NCI-H1417 treated with DMSO at 0.1 percent for 48 hours (cell line): ENCODE measurements around the gene ELAVL3.
"Not testable (repeated sequence)": the region's sequence is repeated elsewhere in the genome, so short reads cannot be mapped to it uniquely, and the experiment has no call there.

ENCODE experiments used
- DNase-seq: peaks from one replicate; lab custom pipeline; 2025; lab: John Stamatoyannopoulos, UW

The ELAVL3 gene

DNA sequence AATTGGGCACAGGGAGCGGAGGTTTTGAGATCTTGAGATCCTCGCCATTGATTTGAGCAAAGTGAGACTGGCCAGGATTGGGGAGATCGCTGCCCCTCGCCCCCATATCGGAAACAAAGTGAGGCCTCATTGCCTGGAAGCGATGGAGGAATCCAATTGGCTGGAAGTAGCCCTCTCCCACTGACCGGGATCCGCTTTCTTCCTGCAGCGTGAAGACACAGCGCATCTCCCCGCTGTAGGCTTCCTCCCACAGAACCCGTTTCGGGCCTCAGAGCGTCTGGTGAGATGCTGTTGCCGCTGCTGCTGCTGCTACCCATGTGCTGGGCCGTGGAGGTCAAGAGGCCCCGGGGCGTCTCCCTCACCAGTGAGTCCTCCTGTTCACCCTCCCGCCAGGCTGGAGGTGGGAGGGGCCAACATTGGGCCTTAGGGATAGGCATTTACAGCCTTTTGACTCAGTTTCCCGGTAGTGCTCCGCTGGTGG lies 45.0 kb downstream of the ELAVL3 start:
- no peak for DNase-seq

DNA sequence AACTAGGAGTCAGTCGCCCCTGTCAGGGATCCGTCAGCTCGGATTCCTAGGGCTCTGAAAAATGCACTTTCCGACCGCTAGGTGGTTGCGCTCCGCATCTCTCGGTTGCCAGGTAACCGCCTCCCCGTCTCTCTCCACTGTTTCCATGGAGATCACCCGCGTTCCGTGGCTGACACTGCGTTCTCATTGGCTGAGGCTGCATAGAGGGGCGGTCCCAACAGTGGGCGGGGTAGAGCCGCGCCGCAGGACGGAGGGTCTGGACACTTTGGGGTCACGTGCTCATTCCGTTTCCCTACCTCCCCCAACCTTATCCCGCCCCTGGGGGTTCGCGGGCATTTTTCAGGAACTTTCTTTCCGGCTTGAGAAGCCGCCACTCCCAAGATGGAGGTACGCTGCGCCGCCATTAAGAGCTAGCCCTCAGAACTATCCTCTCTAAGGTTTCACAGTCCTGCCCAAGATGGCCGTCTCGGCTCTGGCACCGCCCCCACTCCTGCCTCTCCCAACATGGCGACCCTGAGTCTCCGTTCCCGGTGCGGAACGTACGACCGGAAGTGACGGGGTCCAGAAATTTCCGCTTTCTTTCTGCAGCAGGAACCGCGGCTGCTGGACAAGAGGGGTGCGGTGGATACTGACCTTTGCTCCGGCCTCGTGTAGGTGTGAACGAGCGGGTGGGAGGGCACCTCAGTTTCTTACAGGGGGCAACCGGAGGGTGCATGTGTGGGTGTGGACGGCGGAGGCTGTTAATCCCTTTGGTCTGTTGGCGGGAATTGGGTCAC lies 45.6 kb downstream of the ELAVL3 start, which contains the start of the genes ODAD3 and PRKCSH:
TSS of gene ODAD3 (minus strand) at position 65 of the 776 bp plus-strand sequence. CDS start 105 bp downstream, outside the sequence.
TSS of gene PRKCSH (plus strand) at position 579 of the 776 bp plus-strand sequence. CDS start 483 bp downstream, outside the sequence.
- peak; percentile 99 for DNase-seq

- DNase-seq = no peak
Observed at GRCh38 chr19:11434703-11435056, 46.2 kb downstream of the ELAVL3 start.

GRCh38 chr19:11433526-11433925 lies 47.3 kb downstream of the ELAVL3 start:
- not testable (repeated sequence) for DNase-seq

DNA sequence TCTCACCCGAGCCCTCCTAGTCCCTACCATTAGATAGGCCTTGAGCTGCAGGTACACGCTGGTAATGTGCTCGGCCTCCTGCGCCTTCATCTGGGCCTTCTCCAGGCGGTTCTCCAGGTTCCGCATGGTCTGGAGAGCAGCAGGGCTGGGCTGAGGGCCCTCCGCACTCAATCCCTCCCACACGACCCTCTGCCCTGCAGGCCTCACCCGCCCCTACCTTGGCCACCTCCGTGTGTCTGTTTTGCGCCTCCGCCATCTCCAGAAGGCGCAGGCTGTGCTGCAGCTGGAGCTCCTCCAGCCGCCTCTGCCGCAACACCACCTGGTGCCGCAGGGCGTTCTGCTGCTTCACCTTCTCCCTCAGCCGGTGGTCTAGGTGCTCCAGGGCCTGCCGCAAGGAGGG lies 54.2 kb downstream of the ELAVL3 start:
- DNase-seq = no peak

DNA sequence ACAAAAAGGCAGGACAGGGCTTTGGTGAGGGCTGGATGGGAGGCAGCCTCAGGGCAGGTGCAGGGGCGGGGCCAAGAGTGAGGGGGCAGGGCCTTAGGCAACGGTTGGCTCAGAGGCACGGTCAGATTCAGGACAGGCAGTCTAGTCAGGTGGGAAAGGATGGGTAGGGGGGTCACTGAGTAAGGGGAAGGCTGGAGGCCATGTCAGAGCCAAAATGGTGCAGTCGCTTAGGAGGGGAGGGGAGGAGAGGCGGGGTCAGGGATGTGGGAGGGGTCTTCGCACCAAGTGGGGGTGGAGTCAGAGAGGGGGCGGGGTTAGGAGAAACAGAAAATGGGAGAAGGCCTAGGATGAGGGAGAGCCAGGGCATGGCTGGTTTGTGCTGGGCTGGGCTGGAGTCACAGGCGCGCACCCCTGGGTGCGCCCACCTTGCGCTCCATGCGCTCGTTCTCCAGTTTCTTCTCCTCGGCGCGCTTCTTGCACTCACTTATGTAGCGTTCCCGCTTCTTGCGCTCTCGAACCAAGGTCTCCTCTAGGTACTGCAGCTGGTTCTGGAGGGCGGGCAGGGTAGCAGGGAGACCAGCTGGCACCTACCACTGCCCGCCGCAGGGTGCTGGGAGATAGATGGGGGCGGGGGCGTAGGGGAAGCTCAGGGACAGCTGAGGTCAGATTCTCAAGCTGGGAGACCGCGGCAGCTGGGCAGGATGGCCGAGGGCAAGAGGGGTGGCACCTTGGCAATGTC lies 55.0 kb downstream of the ELAVL3 start:
- DNase-seq = no peak

DNA sequence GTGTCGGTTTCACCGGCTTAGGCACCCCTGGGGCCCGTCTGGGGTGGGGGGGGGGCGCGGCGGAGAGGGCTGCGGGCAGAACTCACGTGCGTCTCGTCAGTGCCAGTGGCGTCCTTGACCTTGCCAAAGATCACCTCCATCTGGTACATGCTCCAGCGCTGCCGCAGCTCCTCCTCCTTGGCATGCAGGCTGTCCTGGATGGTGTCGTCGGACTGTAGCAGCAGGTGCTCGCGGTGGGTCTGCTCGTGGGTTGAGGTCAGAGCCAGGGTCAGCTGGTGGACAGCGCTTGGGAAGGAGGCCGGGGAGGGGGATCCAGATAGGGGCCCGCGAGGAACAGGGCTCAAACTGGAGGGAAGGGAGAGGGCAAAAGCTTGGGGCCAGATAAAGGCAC lies 57.1 kb downstream of the ELAVL3 start:
- no peak for DNase-seq

GRCh38 chr19:11423164-11423790 lies 57.6 kb downstream of the ELAVL3 start:
- DNase-seq = no peak

GRCh38 chr19:11422163-11423065 lies 58.4 kb downstream of the ELAVL3 start:
- DNase-seq = no peak

DNA sequence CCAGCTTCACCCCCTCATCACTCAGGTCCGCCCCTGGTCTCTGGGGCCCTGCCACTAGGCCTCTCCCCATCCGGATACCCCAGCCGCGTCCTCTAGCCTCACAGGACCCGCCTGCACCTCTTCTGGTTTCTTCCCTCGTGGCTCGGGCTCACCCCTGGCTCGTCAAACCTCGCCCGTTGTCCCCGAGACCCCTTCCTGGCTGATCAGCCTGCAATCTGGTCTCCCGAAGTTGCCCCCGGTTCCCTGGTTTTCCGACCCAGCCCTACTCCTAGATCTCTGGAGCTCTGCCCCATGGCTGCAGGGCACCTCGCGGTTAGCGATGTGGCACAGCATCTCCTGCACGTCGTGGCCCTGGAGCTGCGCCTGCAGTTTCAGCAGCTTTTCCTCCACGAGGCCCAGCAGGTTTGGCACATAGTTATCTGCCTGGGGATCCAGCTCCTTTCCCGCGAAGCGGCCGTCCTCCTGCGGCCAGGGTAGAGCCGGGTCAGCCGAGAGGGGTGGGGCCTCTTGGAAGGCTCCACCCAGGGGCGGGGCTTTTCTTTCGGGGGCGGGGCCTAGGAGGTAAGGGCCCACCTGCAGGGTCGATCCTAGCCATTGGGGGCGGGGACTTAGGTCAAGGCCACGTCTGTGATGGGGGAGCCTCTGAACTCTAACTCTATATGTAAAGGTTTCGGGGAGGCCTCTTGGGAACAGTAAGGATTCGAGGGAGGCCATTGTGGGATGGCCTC lies 59.3 kb downstream of the ELAVL3 start:
- DNase-seq = no peak

DNA sequence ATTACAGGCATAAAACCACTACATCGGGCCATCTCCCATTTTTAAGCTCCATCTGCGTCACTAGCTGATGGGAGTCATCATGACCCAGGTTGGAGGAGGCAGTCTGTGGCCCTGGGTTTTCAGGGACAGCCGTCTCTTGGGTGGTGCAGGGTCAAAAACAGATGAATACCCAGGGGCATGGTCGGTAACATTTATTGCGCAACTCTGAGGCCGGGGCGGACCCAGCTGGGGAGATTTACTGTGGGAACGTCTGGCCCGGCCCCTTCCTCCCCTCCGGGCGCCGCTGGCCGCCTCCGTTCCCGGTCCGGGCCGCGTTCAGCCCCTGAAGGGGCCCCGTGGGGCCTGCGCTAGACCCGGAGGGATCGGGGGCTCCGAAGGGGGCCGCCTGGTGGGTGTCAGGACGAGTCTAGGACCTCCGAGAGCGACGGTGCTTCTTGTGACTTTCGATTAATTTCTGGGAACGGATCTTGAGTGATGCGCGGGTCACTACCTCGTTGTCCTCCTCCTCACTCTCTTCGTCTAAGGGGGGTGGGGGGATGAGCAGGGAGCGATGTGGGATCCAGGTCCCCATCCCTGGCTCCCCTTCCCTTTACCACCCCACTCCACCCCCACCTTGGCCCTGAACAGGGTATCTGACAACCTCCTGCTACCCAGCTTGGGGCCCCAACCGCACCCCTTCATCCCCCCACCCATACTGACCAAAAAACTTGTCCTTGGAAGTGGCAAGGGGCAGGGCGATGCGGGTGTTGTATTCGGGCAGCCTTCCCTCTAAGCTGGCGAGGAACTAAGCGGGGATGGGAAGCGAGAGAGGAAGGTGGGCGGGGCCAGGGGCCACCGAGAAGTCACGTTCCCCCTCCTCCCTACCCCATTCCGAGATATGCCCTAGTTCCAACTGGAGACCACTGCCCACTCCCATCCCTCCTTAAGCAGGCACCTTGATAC lies 60.1 kb downstream of the ELAVL3 start:
- no peak for DNase-seq

DNA sequence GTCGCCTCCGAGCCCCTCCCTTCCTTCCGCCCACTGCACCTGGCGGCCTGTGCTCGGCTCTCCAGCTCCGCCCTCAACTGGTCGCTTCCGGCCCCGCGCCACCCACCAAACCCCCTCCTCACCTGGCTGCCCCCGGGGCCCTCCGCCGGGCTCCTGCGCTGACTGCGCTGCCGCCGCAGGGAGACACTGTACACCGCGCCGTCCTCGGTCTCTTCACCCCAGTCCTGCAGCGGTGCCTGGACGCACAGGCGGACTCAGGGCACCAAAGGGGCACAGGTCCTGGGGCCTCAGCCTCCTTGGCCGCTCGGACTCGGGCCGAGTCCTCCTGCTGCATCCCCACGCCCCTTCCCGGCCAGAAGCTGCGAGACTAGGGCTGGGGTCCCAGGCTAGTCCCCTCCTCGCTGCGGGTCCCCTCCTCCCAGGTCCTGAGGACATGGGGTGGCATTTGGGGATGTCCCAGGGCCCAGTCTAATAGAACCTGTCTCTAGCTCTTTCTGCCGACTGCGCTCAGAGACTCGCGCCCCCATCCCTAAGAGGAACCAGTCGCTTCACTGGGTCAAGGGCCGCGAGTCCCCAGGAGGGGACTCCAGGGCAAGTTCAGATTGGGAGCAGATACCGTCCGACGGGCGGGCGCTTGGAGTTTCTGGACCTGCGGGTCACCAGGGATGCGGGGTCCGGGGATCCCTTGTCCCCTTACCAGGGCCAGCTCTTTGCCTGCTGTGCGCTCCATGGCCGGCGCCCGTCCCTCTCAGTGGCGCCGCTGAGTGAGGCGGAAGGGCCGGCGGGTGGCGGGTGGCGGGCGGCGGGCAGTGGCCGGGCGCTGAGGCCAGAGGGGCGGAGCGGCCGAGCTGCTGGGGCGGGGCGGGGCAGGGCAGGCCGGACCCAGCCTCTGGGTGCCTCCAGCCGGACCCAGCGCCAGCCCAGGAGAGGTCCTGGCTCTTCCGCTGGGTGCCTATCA lies 62.0 kb downstream of the ELAVL3 start, which contains the start of gene RGL3:
TSS of gene RGL3 (minus strand) at position 766 of the 958 bp plus-strand sequence. CDS start at position 730, 36 bp downstream.
- peak; percentile 51 for DNase-seq

GRCh38 chr19:11418094-11418548 lies 62.7 kb downstream of the ELAVL3 start:
- no peak for DNase-seq

DNA sequence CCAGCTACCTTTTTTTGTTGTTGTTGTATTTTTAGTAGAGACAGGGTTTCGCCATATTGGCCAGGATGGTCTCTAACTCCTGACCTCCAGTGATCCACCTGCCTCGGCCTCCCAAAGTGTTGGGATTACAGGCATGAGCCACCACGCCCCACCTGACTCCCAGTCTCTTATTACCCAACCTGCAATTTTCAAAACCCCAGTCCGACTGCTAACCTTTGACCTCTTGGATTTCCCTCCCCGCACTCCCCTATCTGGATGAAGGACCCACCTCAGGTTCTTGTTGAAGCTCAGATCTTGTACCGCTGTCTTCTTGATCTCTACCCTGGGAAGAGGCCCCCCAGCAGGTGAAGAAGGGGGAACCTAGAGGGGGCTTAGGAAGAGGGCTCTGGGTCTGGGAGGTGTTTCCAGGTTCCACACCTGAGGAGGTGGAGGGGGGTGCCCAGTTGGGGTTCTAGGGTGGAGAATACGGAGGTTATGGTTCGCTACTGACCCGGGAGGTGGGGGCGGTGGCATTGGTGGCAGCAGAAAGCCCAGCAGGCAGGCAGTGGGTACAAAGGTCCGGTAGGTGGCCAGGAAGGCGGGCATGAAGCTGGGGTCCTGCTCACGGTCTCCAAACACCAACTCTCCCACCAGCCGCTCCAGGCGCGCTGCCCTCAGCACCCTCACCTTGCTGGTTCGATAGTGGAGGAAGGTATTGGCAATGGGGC lies 64.3 kb downstream of the ELAVL3 start:
- no peak for DNase-seq

DNA sequence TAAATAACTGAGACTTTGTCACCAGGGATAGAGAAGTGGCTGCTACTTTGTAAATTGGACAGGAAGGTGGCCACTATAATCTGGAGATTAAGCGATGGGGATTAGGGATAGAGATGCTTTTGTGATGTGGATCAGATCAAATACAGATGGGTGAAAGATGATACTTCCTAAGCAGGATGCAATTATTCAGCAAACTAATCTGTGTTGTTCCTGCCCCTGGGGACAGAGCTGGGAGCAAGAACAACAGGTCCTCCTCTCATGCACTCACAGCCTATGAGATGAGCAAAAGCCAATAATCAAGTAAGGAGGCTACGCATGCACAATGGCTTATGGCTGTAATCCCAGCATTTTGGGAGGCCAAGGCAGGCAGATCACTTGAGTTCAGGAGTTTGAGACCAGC lies 66.3 kb downstream of the ELAVL3 start:
- DNase-seq = no peak

DNA sequence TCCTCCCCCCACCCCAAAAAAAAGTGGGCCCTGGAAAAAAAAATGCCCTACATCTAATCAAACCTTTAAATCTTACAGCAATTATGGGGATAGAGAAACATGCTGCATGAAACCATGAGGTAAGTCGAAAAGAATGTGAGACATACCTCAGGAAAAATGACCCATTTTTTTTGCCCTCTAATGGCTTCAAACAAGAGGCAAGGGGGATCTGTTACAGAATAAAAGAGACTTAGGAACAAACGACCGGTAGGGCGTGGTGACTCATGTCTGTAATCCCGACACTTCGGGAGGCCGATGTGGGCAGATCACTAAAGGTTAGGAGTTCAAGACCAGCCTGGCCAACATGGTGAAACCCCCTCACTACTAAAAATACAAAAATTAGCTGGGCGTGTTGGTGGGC lies 70.2 kb downstream of the ELAVL3 start:
- no peak for DNase-seq

DNA sequence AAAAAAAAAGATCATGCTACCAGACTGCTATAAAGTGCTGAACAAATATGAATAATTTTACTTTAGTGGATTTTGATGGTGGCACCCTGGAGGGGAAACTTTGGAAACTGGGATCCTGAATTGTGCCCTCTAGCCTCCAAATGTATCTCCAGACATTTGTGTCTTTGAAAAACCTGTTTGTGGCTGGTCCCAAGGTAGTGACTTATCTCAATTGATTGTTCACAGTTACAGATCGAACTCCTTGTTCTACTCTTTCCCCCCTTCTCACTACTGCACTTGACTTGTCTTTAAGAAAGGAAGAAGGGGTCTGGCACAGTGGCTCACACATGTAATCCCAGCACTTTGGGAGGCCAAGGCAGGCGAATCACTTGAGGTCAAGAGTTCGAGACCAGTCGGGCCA lies 72.3 kb downstream of the ELAVL3 start:
- no peak for DNase-seq
